Transverse colon (tissue), 4 donors: Measurements from ENCODE around the gene KCNQ4. TPM values are rescaled to one million over a fixed set of nuclear protein-coding genes. Genes with fewer than 3 reads are reported as not detected.

Experiments used
- DNase-seq: peaks from one replicate; pipeline ENCODE4 v3.0.0-alpha.2; 2019
- H3K27ac ChIP-seq, 4 donors: fragments of 200-600 bp; sonication (generic); 2 replicates each; pipeline ENCODE4 v1.5.1; 2016 to 2018; ENCODE audit warnings: inconsistent platforms in 4 of 4
- H3K27me3 ChIP-seq: fragments of 200-600 bp; sonication (generic); 2 replicates; pipeline ENCODE4 v1.5.1; 2017; ENCODE audit warnings: inconsistent platforms
- H3K36me3 ChIP-seq, 4 donors: fragments of 200-600 bp; sonication (generic); 2 replicates each; pipeline ENCODE4 v1.5.1; 2017 to 2019; ENCODE audit warnings: inconsistent platforms in 4 of 4
- H3K4me1 ChIP-seq, 4 donors: fragments of 200-600 bp; sonication (generic); 2 replicates each; pipeline ENCODE4 v1.5.1; 2017 to 2020; ENCODE audit warnings: inconsistent platforms in 4 of 4
- H3K4me3 ChIP-seq, 4 donors: fragments of 200-600 bp; sonication (generic); 1 replicate in 1 of 4; 2 replicates in 3 of 4; pipeline versions ENCODE4 v1.5.1 to v1.6.1; 2017 to 2019; ENCODE audit warnings: inconsistent platforms in 4 of 4
- H3K9me3 ChIP-seq, 2 donors: fragments of 200-600 bp; sonication (generic); 2 replicates each; pipeline ENCODE4 v1.5.1; 2017 to 2019; ENCODE audit warnings: inconsistent platforms in 2 of 2
- CTCF ChIP-seq, 5 experiments: fragments of 200-600 bp in 3 of 5; fragments of 450-650 bp in 2 of 5; sonication (generic) in 3 of 5; IDR thresholded peaks; 1 replicate in 2 of 5; 2 replicates in 3 of 5; pipeline ENCODE4 v1.5.1; 2016 to 2017; ENCODE audit warnings: antibody characterized with exemption in 5 of 5, inconsistent platforms in 3 of 5, mild to moderate bottlenecking in 2 of 5, moderate library complexity in 1 of 5
- EP300 ChIP-seq: sonication (generic); formaldehyde crosslinking; IDR thresholded peaks from one replicate; pipeline ENCODE4 v1.6.1; 2017; ENCODE audit warnings: antibody characterized with exemption, low read depth
- POLR2A ChIP-seq: fragments of 450-650 bp; IDR thresholded peaks from one replicate; pipeline ENCODE4 v1.6.1; 2016; ENCODE audit warnings: antibody characterized with exemption, mild to moderate bottlenecking, moderate library complexity
- POLR2AphosphoS5 ChIP-seq, 3 donors: sonication (generic); formaldehyde crosslinking; IDR thresholded peaks; one replicate each; pipeline ENCODE4 v1.6.1; 2016; ENCODE audit warnings: antibody characterized with exemption in 3 of 3
- WGBS, 2 donors: methylation state at CpG; one replicate each; pipeline ENCODE4 v1.1.5; 2018; ENCODE audit warnings: low coverage in 1 of 2; 5-methylcytosine and 5-hydroxymethylcytosine counted together
- in situ Hi-C, 4 donors: fragments of 200-750 bp; cut with MboI; loops; one replicate each; pipeline versions ENCODE4 v1.15.0 to v1.15.1; 2017; ENCODE audit warnings: low sequenced_read_pairs in 3 of 4, low pct_ligation_motif_present in 1 of 4, low pct_unique_long_range_greater_than_20kb in 1 of 4
- intact Hi-C: fragments of 100-400 bp; cut with DNase I; formaldehyde crosslinking; loops from one replicate; pipeline ENCODE4 v1.15.1; 2023; ENCODE audit warnings: low total_unique reads
- total RNA-seq, 4 donors: library from RNA; depleted of rRNA; stranded (reverse); fragments of >200 nt; gene quantifications; one replicate each; pipeline ENCODE4 v1.1.0, GENCODE V29; 2016

The KCNQ4 gene
- total RNA-seq, 4 donors from 2014 or later = 3.1 to 33.7 (median 3.6) TPM

GRCh38 chr1:40842691-40843090 lies 59.1 kb downstream of the KCNQ4 start:
- DNase-seq = no peak
- in situ Hi-C loops (loop anchor here (10.0 to 25.0 kb wide), 4 partner anchors 68 to 230 kb away; no protein-coding TSS in a partner anchor), intact Hi-C loops (no loop called here)
- Histone ChIP-seq H3K9me3 (no peaks in the 10 kb centered on the region), H3K36me3 (no peaks in the 10 kb centered on the region), H3K27ac (no peak overlapping the region), H3K4me3 (no peak overlapping the region), H3K4me1 (peaks cover 0 to 5% (median 2%) of the 10 kb centered on the region in 4 donors), H3K27me3 (no peaks in the 10 kb centered on the region)
- 100% methylated on average over 3 of the region's 3 CpGs; no CpG with 5 or more reads in 1 of the 2 donors for WGBS, 2 donors
- TF ChIP-seq CTCF (IDR thresholded peaks at IDR 0.05) (no peak), POLR2A (no peak), EP300 (no peak), POLR2AphosphoS5 (IDR thresholded peaks at IDR 0.05) (no peak)

- 67 to 89% methylated on average over 2 to 5 of the region's 5 CpGs for WGBS, 2 donors
- intact Hi-C loops = no loop called here
- Histone ChIP-seq H3K4me1 (peaks cover 0 to 5% (median 2%) of the 10 kb centered on the region in 4 donors), H3K27ac (no peak overlapping the region), H3K4me3 (no peak overlapping the region), H3K27me3 (no peaks in the 10 kb centered on the region), H3K9me3 (no peaks in the 10 kb centered on the region), H3K36me3 (no peaks in the 10 kb centered on the region)
- in situ Hi-C loops = loop anchor here (10.0 to 25.0 kb wide), 4 partner anchors 69 to 232 kb away; no protein-coding TSS in a partner anchor
- no peak for DNase-seq
- TF ChIP-seq POLR2A (no peak), POLR2AphosphoS5 (IDR thresholded peaks at IDR 0.05) (no peak), EP300 (no peak), CTCF (IDR thresholded peaks at IDR 0.05) (no peak)
Measured at GRCh38 chr1:40844079-40844478, 60.5 kb downstream of the KCNQ4 start.

- TF ChIP-seq CTCF (IDR thresholded peaks at IDR 0.05) (no peak), POLR2AphosphoS5 (IDR thresholded peaks at IDR 0.05) (no peak), EP300 (no peak), POLR2A (no peak)
- peaks cover 3 to 5% (median 4%) of the 10 kb centered on the region in 4 donors for H3K4me1 ChIP-seq
- 58 to 60% methylated on average over 3 to 9 of the region's 9 CpGs for WGBS, 2 donors
- H3K36me3 ChIP-seq = no peaks in the 10 kb centered on the region
- no peaks in the 10 kb centered on the region for H3K27me3 ChIP-seq
- H3K27ac ChIP-seq = peak overlapping the region in 1 of 4 donors; percentile 38
- no peaks in the 10 kb centered on the region for H3K9me3 ChIP-seq
- intact Hi-C loops = loop anchor here (5.0 kb wide), 3 partner anchors 73 to 238 kb away; no protein-coding TSS in a partner anchor
- H3K4me3 ChIP-seq = no peak overlapping the region
- DNase-seq = no peak
- in situ Hi-C loops = loop anchor here (10.0 to 25.0 kb wide), 4 partner anchors 70 to 233 kb away; no protein-coding TSS in a partner anchor
Measured at GRCh38 chr1:40844887-40845878, 61.6 kb downstream of the KCNQ4 start.

- in situ Hi-C loops (loop anchor here (10.0 to 25.0 kb wide), 4 partner anchors 71 to 234 kb away; no protein-coding TSS in a partner anchor), intact Hi-C loops (loop anchor here (5.0 kb wide), 3 partner anchors 74 to 239 kb away; no protein-coding TSS in a partner anchor)
- Histone ChIP-seq H3K27me3 (no peaks in the 10 kb centered on the region), H3K4me1 (peaks cover 3 to 5% (median 4%) of the 10 kb centered on the region in 4 donors), H3K27ac (no peak overlapping the region), H3K9me3 (no peaks in the 10 kb centered on the region), H3K4me3 (no peak overlapping the region), H3K36me3 (no peaks in the 10 kb centered on the region)
- DNase-seq = no peak
- TF ChIP-seq POLR2AphosphoS5 (IDR thresholded peaks at IDR 0.05) (no peak), EP300 (no peak), CTCF (IDR thresholded peaks at IDR 0.05) (no peak), POLR2A (no peak)
- WGBS, 2 donors = 75 to 100% methylated on average over 1 of the region's 1 CpG
Measured at GRCh38 chr1:40845895-40846294, 62.3 kb downstream of the KCNQ4 start.
